HG02938 (cell line): ENCODE results near the gene FMO2.
"Not testable (repeated sequence)": the region's sequence is repeated elsewhere in the genome, so short reads cannot be mapped to it uniquely, and the experiment has no call there.

Experiments
- ATAC-seq: cut with Tn5 transposase; IDR thresholded peaks from one replicate; pipeline ENCODE4 v1.9.1; 2021; ENCODE audit warnings: mild to moderate bottlenecking, moderate library complexity; ENCODE audit not compliant: unreplicated experiment

FMO2 gene

GRCh38 chr1:171218661-171219060, 33.6 kb downstream of the FMO2 start:
- no peak for ATAC-seq

DNA sequence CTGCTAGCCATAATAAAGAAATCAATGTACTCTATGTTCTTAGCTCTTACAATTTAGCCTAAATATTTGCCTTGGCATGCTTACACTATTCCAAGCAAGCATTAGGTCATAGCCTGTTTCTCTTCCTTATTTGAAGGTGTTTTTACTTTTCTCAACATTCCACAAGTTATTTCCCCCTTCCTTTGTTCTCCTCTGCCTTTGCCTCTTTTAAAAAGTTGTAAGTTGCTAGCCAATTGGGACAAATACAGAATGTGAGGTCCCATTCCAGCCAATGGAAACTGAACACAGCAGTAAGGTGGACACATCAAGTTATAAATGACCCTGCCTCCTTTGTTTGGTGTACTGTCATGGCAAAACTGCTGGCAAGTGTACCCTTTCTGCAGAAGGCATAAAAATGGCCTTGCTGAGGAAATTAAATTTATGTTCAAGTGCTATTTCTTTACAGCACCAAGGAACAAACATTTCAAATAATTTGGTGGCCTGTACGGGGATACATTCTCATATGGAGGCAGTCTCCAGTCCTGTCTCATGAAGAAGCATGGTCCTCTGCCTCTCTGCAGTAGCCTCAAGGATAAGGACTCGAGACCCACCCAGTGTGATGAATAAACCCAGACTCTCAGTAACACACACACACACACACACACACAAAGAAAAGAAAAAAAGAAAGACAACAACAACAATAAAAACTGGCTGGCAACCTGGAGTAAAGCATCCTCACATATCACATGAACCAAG, 34.4 kb downstream of the FMO2 start:
- no peak for ATAC-seq

GRCh38 chr1:171220081-171220420, 35.0 kb downstream of the FMO2 start:
- no peak for ATAC-seq

DNA sequence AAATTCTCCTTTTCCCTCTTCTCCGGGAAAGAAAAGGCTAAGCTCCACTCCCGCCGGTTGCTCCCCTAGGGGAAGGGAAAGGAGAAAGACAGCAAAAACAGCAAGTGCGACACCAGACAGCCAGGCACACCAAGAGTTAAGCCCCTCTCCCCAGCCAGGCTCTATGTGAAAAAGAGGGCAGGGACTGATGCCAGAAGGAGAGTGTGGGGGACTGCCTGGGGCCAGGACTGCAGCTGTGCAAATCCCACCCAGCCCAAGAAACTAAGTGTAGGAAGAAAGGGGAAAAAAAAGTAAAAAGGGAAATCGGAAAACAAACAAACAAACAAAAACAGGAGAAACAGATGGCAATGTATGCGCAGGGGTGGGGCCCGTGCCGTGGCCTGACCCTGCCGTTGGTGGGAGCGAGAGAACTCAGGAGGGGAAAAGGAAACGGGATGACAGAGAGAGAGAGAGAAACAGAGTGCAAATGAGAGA, 35.5 kb downstream of the FMO2 start:
- ATAC-seq, result no peak

GRCh38 chr1:171221665-171222591, 36.8 kb downstream of the FMO2 start:
- no peak for ATAC-seq

GRCh38 chr1:171222936-171223335, 37.8 kb downstream of the FMO2 start:
- no peak for ATAC-seq

GRCh38 chr1:171224257-171224656, 39.2 kb downstream of the FMO2 start:
- ATAC-seq, result not testable (repeated sequence)

DNA sequence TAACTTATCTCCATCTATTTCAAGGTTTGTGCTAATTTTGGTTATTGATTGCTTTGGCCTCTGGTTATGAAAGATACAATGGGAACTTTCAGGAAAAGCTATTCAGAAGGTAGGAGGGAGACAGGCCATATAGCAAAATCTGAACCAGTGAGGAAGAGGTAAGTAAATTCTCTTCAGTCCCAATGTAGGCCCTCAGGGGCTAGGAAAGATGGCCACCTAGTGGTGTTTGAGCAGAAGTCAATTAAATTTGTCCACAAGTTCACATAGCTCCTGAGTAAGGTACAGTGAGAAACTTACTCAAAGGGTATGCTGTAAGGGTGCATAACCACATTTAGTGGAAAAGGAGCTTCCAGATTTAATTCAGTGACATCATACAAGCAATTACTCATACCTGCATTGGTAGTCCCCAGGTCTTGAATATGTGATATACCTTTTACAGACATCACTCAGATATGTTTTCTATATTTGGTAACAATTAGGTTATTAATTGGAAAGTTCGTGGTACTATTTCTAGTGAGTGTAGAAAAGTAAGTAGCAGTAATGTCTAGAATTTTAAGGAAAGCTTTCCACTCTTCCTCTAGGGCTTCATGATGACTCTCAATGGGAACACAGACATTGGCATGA, 41.8 kb downstream of the FMO2 start:
- ATAC-seq, result peak; percentile 84

- ATAC-seq, result no peak
Observed at GRCh38 chr1:171231326-171231725, 46.2 kb downstream of the FMO2 start.

DNA sequence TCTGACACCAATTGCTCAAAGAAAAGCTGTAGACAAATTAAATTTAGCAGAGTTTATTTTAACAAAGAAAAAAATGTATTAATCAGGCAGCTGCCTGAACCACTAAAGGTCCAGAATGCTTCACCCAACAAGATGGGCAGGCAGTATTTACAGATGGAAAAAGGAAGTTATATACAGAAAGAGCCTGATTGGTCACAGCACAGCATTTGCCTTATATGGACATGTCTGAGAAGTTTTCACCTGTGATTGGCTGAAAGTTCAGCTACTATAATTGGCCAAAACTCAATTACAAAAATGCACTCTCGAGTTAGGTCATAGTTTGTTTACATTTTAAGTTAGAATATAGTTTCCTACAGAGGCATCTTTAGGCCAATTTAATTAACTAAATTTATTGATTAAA, 48.1 kb downstream of the FMO2 start:
- no peak for ATAC-seq

GRCh38 chr1:171236231-171236630, 51.1 kb downstream of the FMO2 start:
- not testable (repeated sequence) for ATAC-seq

GRCh38 chr1:171243878-171244277, 58.8 kb downstream of the FMO2 start:
- ATAC-seq, result no peak

- peak; percentile 82 for ATAC-seq
Observed at GRCh38 chr1:171245458-171246064, 60.5 kb downstream of the FMO2 start.

DNA sequence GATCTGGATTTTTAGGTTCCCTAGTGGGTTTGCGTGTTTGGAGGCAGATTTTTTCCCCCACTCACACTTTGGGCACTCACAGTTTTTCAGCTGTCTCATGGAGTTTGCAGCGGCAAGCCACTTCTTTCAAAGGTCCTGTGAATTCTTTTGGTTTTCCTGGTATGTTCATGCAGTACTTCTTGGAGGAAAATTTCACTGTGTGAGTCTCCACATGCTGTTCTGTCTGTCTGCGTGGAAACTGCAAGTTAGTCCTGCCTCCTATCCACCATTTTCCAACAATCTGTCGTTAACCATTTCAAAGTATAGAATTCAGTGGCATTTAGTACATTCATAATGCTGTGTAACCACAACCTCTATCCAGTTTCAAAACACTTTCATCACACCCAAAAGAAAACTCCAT, 62.4 kb downstream of the FMO2 start:
- ATAC-seq, result no peak

DNA sequence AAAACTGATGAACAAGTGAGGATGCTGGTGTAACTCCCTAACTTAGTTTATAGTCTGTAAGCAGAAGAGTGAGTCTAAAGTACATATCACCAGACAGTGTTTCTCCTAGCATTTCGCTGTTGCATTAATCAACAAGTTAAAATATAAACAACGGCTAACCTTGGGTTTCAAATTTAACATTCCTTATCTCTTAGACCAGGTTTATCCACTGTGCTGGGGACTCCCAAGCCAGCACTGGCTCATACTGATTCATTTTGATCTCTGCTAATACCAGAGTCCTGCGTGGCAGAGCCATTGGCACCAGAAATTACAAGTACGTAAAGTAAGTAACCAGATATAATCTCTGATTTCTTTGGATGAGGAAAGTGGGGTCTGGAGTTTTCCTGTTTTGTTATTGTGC, 63.2 kb downstream of the FMO2 start, which contains the start of gene FMO1:
FMO1 (plus strand) TSS at position 193 of the 400 bp plus-strand sequence. CDS start 9,594 bp downstream, outside the sequence.
- ATAC-seq, result no peak

DNA sequence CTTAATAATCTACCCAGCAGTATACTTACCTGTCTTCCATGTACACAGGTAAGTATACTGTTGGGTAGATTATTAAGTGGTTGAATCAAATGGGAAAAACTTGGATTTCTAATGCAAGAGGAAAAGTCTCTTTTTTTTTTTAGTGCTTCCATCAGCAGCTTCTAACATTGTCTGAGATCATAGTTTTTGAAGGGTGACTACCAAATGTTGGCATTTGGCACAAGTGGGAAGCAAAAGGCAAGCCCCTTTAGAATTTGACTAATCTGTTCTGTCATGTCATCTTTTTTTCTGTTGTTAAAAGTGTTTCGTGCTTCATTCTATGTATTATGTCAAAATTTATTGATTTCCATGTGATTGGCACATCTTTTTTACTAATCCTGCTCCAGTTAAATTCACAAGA, 63.7 kb downstream of the FMO2 start:
- no peak for ATAC-seq

DNA sequence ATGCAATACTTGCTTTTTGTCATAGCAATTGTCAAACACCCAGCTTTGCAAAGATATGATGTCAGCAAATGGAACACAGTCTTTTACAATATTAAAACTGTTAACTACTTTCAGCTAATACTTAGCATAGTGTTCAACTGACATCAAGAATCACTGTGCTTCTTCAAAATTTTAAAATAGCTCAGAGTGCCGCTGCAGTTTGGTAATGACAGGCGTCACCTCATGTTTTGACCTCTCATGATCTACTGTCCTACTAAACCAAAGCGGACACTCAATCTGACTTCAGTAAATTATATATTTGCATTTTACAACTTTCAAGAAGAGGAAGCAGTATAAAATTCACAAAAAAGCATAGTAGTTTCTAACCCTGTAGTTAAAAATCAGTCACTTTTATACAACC, 65.2 kb downstream of the FMO2 start:
- no peak for ATAC-seq

DNA sequence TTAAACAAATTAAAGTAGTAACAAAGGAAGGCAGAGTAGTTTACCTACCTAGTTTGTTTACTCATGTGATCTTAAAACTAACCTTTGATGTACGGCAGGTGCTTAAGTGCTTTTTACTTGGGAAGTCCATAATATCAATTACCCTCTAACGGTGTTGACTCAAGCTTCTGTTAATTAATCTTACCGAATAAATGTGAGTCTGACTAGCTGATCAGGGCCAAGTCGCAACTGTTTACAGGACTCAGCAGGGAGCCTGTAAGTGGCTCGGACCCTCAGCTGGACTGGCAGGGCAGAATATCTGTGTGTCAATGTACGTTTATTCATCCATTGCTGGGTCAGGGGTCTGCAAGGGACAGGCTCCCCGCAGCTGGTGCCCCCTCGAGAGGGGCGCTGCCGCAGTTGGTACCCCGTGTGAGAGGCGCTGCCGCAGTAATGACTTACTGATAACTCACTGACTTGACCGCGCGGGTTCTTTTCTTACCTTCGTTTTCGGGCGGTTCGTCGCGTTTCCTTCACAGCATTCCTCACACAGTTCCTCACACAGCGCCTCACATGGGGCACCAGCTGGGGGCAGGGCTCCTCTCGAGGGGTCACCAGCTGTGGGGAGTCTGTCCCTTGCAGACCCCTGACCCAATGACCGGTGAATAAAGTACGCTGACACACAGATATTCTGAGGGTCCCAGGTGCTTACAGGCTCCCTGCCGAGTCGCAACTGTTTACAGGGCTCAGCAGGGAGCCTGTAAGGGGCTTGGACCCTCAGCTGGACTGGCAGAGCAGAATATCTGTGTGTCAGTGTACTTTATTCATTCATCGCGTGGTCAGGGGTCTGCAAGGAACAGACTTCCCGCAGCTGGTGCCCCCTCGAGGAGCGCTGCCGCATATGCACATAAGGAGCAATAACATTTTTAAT, 66.2 kb downstream of the FMO2 start:
- ATAC-seq, result no peak

DNA sequence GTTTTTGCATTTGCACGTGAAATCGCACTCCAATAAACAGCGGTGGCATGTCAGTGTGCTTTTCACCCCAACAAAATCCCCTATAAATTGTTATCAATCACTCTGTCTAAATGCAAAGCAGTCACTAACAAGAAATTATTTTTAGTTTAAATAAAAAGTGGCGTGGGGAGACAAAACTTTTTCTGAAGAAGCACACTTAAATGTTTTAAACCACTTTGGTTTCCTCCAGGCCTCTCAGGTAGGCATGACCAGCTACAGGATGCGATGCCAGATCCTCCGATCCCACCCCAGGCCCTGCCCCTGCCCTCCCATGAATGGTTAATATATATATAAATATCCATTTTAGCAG, 66.8 kb downstream of the FMO2 start:
- no peak for ATAC-seq

DNA sequence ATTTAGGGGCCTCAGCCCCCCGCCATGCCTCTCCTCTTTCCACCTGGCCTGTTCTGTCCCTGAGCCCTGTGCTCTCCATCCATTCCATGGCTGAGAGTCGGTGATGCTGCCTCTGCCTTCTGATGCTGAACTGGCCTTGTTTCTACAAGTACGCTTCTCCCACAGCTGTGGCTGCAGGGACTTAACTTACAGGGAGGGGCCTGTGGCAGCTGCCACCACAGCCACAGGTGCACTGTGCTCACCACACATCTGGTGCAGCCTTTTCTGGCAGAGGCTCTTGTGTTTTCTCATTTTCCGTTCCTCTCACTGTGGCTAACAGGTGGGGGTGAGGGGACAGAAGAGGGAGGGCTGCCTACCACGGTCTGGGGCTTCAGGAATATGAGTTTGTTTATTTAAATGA, 67.4 kb downstream of the FMO2 start:
- peak; percentile 88 for ATAC-seq
